ENCODE results near the gene PAFAH1B1. TPM values are rescaled to one million over a fixed set of nuclear protein-coding genes. Genes with fewer than 3 reads are reported as not detected.

The PAFAH1B1 gene
- total RNA-seq, 2 experiments from 2014 or later, result 120 to 123 TPM

GRCh38 chr17:2610195-2611175 is 17.0 kb downstream of the PAFAH1B1 start:
- ChIA-PET CTCF (no interaction called here), POLR2A (interaction anchor here (1.1 to 3.4 kb wide), 2 partner anchors 11 to 16 kb away, joined by 3 to 9 read pairs; partner anchors contain the start of gene PAFAH1B1)
- Histone ChIP-seq H3K36me3 (ENCODE audit: insufficient read depth, low read length) (peaks cover 21% of the 10 kb centered on the region), H3K4me3 (ENCODE audit: low read length) (no peak overlapping the region), H3K4me1 (ENCODE audit: insufficient read depth, low read length) (peaks cover 60% of the 10 kb centered on the region), H3K9me3 (ENCODE audit: control insufficient read depth in 1 of 2, insufficient read depth in 1 of 2, low read length in 2 of 2) (no peaks in the 10 kb centered on the region), H3K27me3 (ENCODE audit: control insufficient read depth in 1 of 2, insufficient read depth in 2 of 2, low read length in 2 of 2) (no peaks in the 10 kb centered on the region), H3K27ac (ENCODE audit: low read depth in 1 of 2, low read length in 2 of 2) (no peak overlapping the region)
- H3K9me3 Mint-ChIP-seq, result no peaks in the 10 kb centered on the region
- ATAC-seq (ENCODE audit: poor library complexity), result no peak
- intact Hi-C loops (cut with DNase I, micrococcal nuclease), result no loop called here
- H3K27ac Mint-ChIP-seq, result peak overlapping the region; percentile 10
- peaks cover 66% of the 10 kb centered on the region for H3K4me1 Mint-ChIP-seq (ENCODE audit: low read depth)
- peaks cover 26% of the 10 kb centered on the region for H3K36me3 Mint-ChIP-seq (ENCODE audit: low read depth)
- H3K27me3 Mint-ChIP-seq, result no peaks in the 10 kb centered on the region
- DNase-seq, result no peak
- no peak overlapping the region for H3K4me3 Mint-ChIP-seq
- TF ChIP-seq CTCF (IDR thresholded peaks at IDR 0.05), result no peak

GRCh38 chr17:2611627-2612026 is 18.2 kb downstream of the PAFAH1B1 start:
- Histone ChIP-seq H3K4me3 (ENCODE audit: low read length) (no peak overlapping the region), H3K27me3 (ENCODE audit: control insufficient read depth in 1 of 2, insufficient read depth in 2 of 2, low read length in 2 of 2) (no peaks in the 10 kb centered on the region), H3K36me3 (ENCODE audit: insufficient read depth, low read length) (peaks cover 18% of the 10 kb centered on the region), H3K9me3 (ENCODE audit: control insufficient read depth in 1 of 2, insufficient read depth in 1 of 2, low read length in 2 of 2) (no peaks in the 10 kb centered on the region), H3K27ac (ENCODE audit: low read depth in 1 of 2, low read length in 2 of 2) (no peak overlapping the region), H3K4me1 (ENCODE audit: insufficient read depth, low read length) (peaks cover 59% of the 10 kb centered on the region)
- H3K9me3 Mint-ChIP-seq, result no peaks in the 10 kb centered on the region
- peak overlapping the region; percentile 25 for H3K27ac Mint-ChIP-seq
- DNase-seq (no peak), ATAC-seq (ENCODE audit: poor library complexity) (no peak)
- no peaks in the 10 kb centered on the region for H3K27me3 Mint-ChIP-seq
- TF ChIP-seq CTCF (IDR thresholded peaks at IDR 0.05), result no peak
- intact Hi-C loops (cut with DNase I, micrococcal nuclease), result no loop called here
- H3K36me3 Mint-ChIP-seq (ENCODE audit: low read depth), result peaks cover 34% of the 10 kb centered on the region
- peak overlapping the region; percentile 8 for H3K4me3 Mint-ChIP-seq
- CTCF ChIA-PET, result no interaction called here
- peaks cover 70% of the 10 kb centered on the region for H3K4me1 Mint-ChIP-seq (ENCODE audit: low read depth)
- POLR2A ChIA-PET, result no interaction called here

GRCh38 chr17:2612630-2613029 is 19.2 kb downstream of the PAFAH1B1 start:
- Histone ChIP-seq H3K4me3 (ENCODE audit: low read length) (no peak overlapping the region), H3K4me1 (ENCODE audit: insufficient read depth, low read length) (peaks cover 53% of the 10 kb centered on the region), H3K27ac (ENCODE audit: low read depth in 1 of 2, low read length in 2 of 2) (no peak overlapping the region), H3K9me3 (ENCODE audit: control insufficient read depth in 1 of 2, insufficient read depth in 1 of 2, low read length in 2 of 2) (no peaks in the 10 kb centered on the region), H3K36me3 (ENCODE audit: insufficient read depth, low read length) (peaks cover 18% of the 10 kb centered on the region), H3K27me3 (ENCODE audit: control insufficient read depth in 1 of 2, insufficient read depth in 2 of 2, low read length in 2 of 2) (no peaks in the 10 kb centered on the region)
- ChIA-PET POLR2A (no interaction called here), CTCF (no interaction called here)
- Mint-ChIP-seq H3K4me3 (no peak overlapping the region), H3K4me1 (ENCODE audit: low read depth) (peaks cover 77% of the 10 kb centered on the region), H3K27me3 (no peaks in the 10 kb centered on the region), H3K36me3 (ENCODE audit: low read depth) (peaks cover 34% of the 10 kb centered on the region), H3K9me3 (no peaks in the 10 kb centered on the region), H3K27ac (no peak overlapping the region)
- ATAC-seq (ENCODE audit: poor library complexity), result no peak
- TF ChIP-seq CTCF (IDR thresholded peaks at IDR 0.05), result no peak
- intact Hi-C loops (cut with DNase I, micrococcal nuclease), result no loop called here
- no peak for DNase-seq
